Measurements from ENCODE around the gene C14orf93.

DNA sequence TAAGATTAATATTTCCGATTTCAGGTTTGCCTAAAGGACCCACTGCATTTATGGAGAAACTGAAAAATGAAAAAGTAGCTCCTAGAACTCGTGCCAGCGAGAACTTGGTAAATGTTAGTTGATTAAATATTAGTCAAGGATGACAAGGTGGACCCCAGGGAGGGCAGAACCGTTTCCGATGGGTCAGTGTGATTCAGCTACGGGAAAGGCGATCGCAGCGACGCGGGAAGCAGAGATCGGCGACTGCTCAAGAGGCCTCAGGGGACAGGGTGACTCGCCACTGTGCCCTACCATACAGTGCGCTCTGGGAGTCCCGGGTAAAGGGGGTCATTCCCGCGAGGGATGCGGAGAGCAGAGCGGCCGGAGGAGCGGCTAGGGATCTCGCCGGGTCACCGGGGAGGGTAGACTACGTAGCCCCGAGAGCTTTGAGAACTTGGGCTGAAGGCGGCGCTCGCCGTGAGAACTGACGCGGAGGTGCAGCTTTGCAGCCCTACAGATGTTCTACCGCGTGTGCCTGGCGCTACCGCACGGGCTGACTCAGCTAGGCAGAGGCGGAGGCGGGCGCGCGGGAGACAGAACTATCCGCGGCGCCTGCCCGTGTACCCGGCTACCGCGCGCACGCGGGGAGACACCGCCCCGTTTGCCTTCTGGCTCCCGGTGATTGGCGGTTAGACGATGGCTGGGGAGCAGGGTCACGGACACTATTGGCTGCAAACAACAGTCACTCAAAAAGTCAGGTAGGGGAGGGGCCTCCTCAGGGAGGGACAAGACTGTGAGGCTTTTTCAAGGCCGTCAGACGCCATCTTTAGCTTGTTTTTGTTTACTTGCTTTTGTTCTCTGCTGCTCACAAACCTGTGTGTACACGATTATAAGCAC lies 3.2 kb downstream of the C14orf93 start:
- TF ChIP-seq POLR2A (IDR thresholded peaks at IDR 0.05) (peak in 2 of 4 donors; percentile 27 to 55), CTCF (IDR thresholded peaks at IDR 0.05) (no peak)
